MM.1S (cell line): ENCODE measurements around the gene RNF220.

Experiments used
- CTCF ChIP-seq: fragments of 300-600 bp; sonication (generic); IDR thresholded peaks from 2 replicates; pipeline ENCODE4 v1.5.1; 2016; ENCODE audit warnings: antibody characterized with exemption, low read length, mixed read lengths
- EZH2 ChIP-seq: fragments of 300-600 bp; sonication (generic); optimal IDR thresholded peaks from 2 replicates; pipeline ENCODE3; 2017; ENCODE audit warnings: low read depth, mild to moderate bottlenecking, antibody characterized with exemption, low read length, mixed read lengths

GRCh38 chr1:44425341-44426082, 20.5 kb downstream of the RNF220 start:
- TF ChIP-seq CTCF (no peak), EZH2 (no peak)
